HG03045 (cell line): ENCODE measurements around the gene SLC5A9.

Source experiments
- ATAC-seq: cut with Tn5 transposase; IDR thresholded peaks from one replicate; pipeline ENCODE4 v1.9.1; 2021; ENCODE audit warnings: mild to moderate bottlenecking, moderate library complexity; ENCODE audit not compliant: unreplicated experiment

Gene SLC5A9

DNA sequence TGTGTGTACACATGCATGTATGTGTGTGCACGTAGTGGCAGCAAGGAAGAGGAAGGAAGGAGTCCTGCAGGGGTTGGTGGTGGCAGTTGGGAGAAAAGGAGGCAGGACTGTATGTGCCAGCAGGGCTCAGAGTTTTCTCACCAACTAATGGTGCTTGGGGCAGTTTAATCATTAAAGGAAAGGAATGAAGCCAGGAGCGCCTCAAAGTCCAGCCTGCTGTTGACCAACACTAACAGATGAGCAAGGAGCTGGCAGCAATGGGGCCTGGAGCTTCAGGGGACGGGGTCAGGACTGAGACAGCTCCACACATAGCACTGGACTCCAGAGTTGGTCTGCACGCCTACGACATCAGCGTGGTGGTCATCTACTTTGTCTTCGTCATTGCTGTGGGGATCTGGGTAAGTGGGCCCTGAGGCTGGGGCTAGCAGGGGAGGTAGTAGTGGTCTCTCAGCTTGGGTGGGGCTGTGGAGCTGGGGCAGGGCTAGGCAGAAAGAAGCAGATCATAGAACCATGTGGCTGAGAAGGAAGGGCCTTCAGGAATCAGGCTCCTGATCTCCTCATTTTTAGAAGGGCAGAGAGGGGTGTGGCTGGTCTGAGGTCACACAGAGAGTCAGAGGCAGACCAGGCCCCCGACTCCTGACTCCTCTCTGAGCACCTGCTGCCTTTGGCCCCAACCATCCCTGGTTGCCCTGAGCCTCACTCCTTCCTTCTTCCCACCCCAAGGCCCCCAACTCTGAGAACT lies at the start of gene SLC5A9:
Gene SLC5A9 (plus strand): TSS at position 216 of the 742 bp plus-strand sequence. CDS start 21 bp downstream, at position 237.
- ATAC-seq = no peak

DNA sequence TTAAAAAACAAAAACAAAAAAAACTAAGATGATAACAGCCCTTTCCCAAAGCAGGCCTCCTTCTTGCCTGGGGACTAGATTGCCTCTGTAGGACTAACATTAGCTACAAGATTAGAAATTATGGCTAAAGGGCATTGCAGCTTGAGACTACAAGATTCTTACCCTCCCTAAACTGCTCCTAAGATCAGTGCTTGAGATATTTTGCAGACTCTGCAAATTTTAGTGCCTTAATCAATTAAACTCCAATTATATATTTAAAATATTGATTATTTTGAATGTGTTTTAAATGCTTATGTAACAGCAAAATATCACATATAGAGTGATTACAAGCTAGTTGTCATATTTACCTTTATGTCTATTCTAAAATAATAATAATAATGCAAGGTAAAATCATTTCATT lies 47.4 kb upstream of the SLC5A9 start:
- no peak for ATAC-seq

- ATAC-seq = no peak
These were observed 45.3 kb upstream of the SLC5A9 start for GRCh38 chr1:48177257-48177656.

GRCh38 chr1:48181669-48182367 lies 40.7 kb upstream of the SLC5A9 start:
- no peak for ATAC-seq

- no peak for ATAC-seq
These were observed 40.1 kb upstream of the SLC5A9 start for GRCh38 chr1:48182439-48182838.

GRCh38 chr1:48186306-48186839 lies 36.1 kb upstream of the SLC5A9 start:
- ATAC-seq = no peak

- no peak for ATAC-seq
These were observed 34.5 kb upstream of the SLC5A9 start for GRCh38 chr1:48187969-48188563.

DNA sequence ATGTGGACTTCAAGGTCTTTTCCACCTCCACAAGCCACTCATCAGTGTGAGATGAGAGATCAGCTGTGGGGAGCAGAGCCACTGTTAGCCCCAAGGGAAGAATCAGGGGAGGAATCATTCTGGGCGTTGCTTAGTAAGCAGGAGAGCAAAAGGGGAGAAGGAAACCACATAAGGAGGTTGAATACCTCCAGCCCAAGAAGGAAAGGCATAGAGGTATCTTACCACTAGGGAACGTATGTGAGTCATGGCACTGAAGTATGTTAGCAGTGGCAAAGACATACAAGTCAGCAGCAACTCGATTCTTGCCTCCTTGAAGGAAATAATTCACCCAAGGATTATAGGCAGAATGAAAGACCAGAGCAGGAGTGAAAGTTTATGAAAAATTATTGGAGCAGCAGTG lies 31.6 kb upstream of the SLC5A9 start:
- ATAC-seq = no peak

DNA sequence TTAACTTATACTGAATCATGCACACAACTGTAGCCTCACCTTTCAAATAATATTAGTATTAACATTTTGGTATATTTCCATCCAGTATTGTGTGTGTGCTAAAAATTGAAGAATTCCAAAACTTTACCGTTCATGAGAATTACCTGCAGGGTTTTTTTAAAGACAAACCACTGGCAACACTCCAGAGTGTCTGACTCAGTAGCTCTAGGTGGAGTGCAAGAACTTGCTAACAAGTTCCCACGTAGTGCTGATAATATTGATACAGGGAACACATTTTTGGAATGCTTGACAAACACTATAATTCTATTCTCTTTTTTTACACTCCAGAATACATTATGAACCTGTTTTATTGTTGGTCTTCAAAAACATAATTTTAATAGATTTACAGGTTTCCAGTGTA lies 27.7 kb upstream of the SLC5A9 start:
- ATAC-seq = no peak

DNA sequence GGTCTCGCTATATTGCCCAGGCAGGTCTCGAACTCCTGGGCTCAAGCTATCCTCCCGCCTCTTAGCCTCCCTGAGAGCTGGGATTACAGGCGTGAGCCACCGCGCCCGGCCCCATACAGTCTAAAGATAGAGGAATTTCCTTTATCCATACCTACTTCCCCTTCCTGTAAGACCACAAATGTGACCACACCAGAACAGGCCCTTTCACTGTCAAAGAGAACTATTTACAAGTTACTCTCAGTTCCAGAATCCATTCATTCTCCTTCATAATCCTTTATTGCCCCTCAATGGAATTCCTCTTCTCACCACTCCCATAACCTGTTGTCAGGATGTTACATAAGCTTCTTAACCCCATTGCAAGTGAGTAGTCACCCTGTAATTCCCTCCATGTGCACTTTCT lies 26.3 kb upstream of the SLC5A9 start:
- no peak for ATAC-seq

DNA sequence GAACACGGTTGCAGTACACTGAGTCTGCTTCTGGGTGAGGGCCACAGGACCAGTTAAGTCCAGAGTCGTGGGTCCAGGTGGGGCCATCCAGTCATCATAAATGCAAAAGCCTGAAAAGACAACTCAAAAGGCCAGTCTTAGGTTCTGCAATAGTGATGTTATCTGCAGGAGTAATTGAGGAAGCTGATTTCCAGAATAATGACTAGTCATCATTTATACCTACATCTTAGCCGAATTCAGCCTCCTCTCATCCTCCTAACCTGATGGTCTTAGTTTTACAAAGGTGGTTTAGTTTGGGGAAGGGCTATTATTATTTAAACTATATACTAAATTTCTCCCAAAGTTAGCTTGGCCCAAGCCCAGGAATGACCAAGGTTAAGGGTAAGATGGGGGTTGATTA lies 23.5 kb upstream of the SLC5A9 start:
- no peak for ATAC-seq

DNA sequence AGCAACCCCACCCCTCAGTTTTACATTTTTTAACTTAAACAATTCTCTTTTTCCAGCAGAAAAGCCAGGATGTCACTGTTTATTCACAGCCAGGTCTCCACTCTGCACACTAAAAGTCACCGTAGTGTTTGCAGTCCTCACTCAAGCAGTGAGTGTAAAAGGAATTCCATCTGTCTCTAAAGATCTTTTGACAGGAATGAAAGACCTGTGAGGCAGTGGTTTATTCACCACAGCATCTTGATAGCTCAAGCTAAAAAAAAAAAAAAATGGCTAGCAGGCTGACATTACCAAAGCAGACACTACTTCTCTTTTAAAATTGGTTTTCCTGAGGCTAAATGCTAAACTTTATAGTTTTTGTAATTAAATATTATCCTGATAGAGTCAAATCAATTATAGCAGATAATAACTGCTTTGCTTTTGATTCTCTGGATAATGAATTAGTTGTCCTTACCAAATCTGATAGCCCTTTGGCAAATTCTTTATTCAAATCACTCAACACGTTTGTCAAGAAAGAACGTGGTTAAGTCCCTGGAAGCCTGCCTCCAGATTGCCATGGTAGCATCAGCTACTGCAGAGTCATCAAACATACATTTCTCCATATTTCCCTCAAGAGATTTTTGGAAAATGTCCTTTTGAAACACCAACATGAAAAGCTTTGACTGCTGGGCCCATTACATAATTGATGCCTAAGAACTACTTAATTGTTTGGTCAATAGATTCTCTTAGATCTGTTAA lies 22.2 kb upstream of the SLC5A9 start:
- no peak for ATAC-seq

- ATAC-seq = no peak
These were observed 20.3 kb upstream of the SLC5A9 start for GRCh38 chr1:48202030-48202752.

DNA sequence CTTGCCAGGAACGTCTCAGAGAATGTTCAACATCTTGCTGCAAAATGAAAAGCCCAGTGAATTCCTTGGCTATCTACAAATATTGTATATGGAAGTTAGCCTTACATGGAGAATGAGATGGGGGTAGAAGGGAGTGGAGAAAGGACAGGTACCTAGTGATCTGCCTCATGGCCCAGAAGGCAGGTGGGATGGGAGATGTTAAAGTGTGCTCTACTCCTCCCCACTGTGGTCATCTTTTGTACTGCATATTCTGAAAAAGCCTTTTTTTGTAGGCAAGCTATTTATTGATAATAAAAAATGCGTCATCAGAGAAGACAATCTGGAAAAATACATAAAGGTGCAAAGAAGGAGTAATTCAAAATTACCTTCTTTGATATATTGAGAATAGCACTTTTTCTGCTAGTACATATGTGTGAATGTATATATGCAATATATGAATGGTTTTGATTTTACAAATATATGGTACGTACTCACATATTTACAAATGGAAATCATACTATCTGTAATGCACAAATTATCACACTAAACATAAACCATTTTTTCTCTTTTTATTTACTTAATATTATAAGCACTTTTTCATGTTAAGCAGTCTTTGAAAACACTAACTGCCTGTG lies 19.1 kb upstream of the SLC5A9 start:
- ATAC-seq = no peak

- ATAC-seq = no peak
These were observed 17.0 kb upstream of the SLC5A9 start for GRCh38 chr1:48205522-48205921.

- ATAC-seq = no peak
These were observed 16.1 kb upstream of the SLC5A9 start for GRCh38 chr1:48206371-48206770.

- no peak for ATAC-seq
These were observed 15.4 kb upstream of the SLC5A9 start for GRCh38 chr1:48207131-48207530.

DNA sequence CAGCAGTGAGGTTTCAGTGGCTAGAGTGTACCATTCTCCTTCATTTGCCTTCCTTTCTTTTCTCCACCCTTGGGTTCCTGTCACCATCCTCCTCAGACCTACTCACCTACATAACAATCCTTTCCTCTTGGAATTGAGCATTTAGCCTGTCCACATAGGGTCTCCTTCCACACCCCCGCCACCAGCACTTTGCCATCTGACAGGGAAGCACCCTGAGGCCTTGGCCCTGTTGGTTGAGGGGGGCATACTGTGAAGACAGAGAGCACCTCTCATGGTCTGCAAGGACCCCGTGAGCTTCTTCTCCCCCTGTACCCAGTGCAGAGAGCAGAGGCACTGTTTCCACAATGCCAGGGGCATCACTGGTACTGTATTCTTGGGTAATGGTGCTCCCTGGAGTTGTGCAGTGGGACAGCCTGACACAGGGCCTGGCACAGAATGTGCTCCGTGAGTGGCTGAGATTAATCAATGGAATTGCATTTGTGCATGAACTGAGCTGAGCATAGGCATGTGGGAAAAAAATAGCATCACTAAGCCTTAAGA lies 14.9 kb upstream of the SLC5A9 start:
- ATAC-seq = no peak

DNA sequence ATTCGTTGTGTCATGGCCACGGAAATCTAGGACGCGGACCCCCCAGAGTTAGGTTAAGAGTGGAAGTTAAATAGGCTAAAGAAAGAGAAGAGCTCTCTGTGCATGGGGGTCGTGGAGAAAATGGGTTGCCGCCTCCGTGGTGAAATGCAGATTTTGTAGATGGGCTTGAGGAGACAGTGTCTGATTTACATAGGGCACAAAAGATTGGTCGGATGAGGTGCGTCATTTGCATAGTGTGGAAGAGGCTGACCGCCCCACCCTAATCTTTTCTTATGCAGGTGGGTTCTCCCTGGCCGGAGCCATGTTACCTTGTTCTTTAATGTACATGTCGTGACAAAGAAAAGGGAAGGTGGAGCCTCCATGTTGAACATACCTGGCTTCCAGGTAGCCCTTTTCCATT lies 14.3 kb upstream of the SLC5A9 start:
- no peak for ATAC-seq

GRCh38 chr1:48208652-48209051 lies 13.9 kb upstream of the SLC5A9 start:
- no peak for ATAC-seq
